Measurements from ENCODE around the gene FBXO21.
"Not testable (repeated sequence)": the region's sequence is repeated elsewhere in the genome, so short reads cannot be mapped to it uniquely, and the experiment has no call there.

FBXO21 gene

GRCh38 chr12:117202033-117202432 is 11.8 kb upstream of the FBXO21 start:
- DNase-seq (ENCODE audit: extremely low read depth in 1 of 2, low read depth in 1 of 2) = no peak

DNA sequence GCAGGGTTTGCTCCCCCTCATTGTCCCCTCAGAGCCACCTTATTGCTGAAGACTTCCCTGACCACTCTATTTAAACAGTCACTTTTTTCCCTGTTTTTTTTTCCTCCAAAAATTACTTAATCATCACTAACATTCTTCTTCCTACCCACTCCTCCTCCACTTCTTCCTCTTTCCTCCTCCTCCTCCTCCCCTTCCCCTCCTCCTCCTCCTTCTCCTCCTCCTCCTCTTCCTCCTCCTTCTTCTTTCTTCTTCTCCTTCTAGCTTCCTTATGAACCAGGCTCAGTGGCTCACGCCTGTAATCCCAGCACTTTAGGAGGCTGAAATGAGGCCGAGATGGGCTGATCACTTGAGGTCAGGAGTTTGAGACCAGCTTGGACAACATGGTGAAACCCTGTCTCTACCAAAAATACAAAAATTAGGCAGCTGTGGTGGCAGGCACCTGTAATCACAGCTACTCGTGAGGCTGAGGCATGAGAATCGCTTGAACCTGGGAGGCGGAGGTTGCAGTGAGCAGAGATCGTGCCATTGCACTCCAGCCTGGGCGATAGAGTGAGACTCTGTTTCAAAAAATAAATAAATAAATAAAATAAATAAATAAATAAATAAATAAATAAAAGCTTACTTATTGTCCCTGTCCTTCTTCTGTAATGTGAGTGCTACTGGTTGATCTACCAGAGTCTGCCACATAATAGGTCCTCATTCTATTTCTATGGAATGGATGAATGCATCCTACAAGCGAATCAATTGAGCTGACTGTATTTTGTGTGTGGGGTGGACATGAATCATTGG is 9.9 kb upstream of the FBXO21 start:
- DNase-seq (ENCODE audit: extremely low read depth in 1 of 2, low read depth in 1 of 2) = not testable (repeated sequence)

GRCh38 chr12:117196334-117196733 is 6.1 kb upstream of the FBXO21 start:
- DNase-seq (ENCODE audit: extremely low read depth in 1 of 2, low read depth in 1 of 2) = not testable (repeated sequence)

DNA sequence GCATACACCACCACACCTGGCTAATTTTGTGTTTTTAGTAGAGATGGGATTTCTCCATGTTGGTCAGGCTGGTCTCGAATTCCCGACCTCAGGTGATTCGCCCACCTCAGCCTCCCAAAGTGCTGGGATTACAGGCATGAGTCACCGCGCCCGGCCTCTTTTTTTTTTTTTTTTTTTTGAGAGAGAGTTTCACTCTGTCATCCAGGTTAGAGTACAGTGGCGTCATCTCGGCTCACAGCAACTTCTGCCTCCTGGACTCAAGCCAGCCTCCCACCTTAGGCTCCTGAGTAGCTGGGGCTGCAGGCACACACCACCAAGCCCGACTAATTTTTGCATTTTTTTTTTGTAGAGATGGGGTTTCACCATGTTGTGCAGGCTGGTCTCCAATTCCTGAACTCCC is 4.8 kb upstream of the FBXO21 start:
- DNase-seq (ENCODE audit: extremely low read depth in 1 of 2, low read depth in 1 of 2) = not testable (repeated sequence)

DNA sequence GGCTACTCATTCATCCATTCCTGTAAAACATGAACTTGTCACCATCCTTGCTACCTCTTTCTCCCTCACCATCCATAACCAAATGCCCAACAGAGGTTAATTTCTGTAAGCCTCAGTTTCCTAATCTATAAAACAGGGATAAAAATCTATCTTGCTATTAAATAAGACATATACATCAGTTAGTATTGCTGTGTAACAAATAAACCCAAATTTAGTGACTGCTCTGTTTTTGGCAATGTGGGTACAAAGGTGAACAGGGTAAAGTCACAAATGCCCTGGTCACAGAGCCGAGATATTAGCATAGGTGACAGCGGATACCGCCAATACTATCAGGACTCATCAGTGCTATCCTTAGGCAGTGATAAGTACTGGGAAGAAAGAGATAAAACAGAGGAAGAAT is 3.6 kb upstream of the FBXO21 start:
- no peak for DNase-seq (ENCODE audit: extremely low read depth in 1 of 2, low read depth in 1 of 2)

GRCh38 chr12:117192581-117192980 is 2.3 kb upstream of the FBXO21 start:
- not testable (repeated sequence) for DNase-seq (ENCODE audit: extremely low read depth in 1 of 2, low read depth in 1 of 2)

GRCh38 chr12:117192057-117192456 is 1.8 kb upstream of the FBXO21 start:
- DNase-seq (ENCODE audit: extremely low read depth in 1 of 2, low read depth in 1 of 2) = no peak

GRCh38 chr12:117189725-117190209 is 503 bp downstream of the FBXO21 start:
- DNase-seq (ENCODE audit: extremely low read depth in 1 of 2, low read depth in 1 of 2) = peak in 1 of 2 donors; percentile 12

DNA sequence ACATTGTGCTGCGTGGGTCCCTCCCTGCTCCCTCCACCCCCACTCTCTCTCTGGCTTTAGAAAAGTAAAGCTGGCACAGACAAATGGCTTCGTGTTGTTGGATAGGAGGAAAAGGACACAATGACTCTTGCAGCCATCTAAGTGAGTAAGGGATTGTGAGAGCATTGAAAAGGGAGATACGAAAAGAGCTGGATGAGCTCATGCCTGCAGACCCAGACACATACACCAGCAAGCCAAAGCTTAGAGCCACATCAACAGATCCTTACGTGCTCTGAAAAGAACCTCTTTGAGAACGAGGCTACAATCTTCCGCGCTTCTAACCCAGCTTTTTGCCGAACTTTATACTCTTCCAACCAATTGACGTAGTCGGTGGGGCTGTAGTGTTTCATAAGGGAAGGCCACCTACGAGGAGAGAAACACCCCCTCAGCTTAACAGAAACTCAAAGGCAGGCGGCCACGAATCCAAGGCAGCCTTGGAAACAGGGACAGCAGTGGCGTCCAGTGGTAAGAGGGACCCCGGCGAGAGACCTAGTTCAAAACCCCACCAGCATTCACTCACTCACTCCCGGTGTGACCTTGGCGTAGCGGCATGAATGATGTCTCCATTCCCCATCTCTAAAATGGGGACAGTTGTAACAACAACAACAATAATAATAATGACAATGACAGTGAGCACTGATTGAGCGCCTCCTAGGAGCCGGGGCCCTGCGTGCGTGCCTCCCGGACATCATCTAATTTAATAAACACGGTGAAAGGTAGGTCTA is 1.1 kb downstream of the FBXO21 start:
- DNase-seq (ENCODE audit: extremely low read depth in 1 of 2, low read depth in 1 of 2) = no peak

- DNase-seq (ENCODE audit: extremely low read depth in 1 of 2, low read depth in 1 of 2) = no peak
Observed at GRCh38 chr12:117188121-117188665, 2.1 kb downstream of the FBXO21 start.

DNA sequence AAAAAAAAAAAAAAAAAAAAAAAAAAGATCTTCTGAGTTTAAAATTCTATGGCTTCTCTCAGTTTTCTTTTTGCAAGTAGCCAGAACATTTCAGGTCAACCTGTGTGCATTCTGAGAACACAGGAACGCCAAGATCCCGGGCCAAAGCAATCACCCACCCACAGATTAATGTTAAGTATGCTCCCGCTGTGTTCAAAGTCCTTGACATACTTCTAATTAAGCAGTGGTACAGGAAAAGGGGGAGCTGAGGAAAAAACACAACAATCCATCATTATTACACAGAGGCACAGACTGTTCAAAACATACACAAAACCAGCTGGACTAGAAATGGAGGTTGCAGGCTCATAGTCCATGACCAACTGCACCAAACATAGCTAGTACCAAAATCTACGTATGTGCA is 2.8 kb downstream of the FBXO21 start:
- no peak for DNase-seq (ENCODE audit: extremely low read depth in 1 of 2, low read depth in 1 of 2)

DNA sequence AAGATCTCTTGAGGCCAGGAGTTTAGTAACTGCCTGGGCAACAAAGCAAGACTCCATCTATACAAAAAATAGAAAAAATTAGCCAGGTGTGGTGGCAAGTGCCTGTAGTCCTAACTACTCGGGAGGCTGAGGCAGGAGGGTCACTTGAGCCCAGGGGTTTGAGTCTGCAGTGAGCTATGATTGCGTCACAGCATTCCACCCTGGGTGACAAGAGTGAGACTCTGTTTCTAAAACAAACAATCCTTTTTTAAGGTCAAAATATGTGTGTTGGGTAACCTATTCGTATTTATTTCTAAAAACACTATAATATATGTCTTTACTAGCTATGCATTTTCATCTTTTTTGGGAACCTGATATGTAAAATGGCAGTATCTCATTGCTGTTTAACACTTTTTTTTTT is 7.4 kb downstream of the FBXO21 start:
- DNase-seq (ENCODE audit: extremely low read depth in 1 of 2, low read depth in 1 of 2) = no peak

DNA sequence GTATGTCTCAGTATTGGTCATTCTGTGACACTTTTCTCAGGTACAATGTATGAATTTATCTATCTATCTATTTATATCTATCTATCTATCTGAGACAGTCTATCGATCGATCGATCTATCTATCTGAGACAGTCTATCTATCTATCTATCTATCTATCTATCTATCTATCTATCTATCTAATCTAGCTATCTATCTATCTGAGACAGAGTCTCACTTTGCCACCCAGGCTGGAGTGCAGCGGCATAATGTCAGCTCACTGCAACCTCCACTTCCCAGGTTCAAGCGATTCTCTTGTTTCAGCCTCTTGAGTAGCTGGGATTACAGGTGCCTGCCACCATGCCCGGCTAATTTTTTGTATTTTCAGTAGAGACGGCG is 8.8 kb downstream of the FBXO21 start:
- not testable (repeated sequence) for DNase-seq (ENCODE audit: extremely low read depth in 1 of 2, low read depth in 1 of 2)

DNA sequence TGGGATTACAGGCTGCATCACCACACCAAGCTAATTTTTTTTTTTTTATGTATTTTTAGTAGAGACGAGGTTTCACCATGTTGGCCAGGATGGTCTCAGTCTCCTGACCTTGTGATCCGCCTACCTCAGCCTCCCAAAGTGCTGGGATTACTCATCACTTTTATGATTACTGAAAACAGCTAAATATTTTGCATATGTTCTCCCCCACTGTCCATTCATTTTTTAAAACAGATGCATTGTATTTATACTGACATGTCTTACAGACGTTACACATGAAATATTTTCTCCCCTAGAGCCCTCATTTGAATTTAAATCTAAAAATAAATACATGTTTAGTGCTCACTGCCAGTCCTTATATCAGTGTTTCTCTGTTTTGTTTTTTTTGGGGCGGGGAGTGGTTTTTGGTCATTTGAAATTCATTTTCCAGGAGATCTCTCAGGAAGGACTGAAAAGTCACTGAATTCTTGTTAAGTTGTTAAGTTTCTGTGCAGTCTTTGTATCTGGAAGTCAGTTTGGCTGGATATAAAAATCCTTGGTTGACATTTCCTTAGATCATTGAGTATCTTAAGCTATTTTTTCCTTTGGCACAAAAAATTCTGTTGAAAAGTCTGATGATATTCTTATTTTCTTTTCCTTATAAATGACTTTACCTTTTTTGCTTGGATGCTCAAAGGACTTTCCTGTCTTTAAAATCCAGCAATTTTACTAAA is 9.4 kb downstream of the FBXO21 start:
- DNase-seq (ENCODE audit: extremely low read depth in 1 of 2, low read depth in 1 of 2) = no peak

DNA sequence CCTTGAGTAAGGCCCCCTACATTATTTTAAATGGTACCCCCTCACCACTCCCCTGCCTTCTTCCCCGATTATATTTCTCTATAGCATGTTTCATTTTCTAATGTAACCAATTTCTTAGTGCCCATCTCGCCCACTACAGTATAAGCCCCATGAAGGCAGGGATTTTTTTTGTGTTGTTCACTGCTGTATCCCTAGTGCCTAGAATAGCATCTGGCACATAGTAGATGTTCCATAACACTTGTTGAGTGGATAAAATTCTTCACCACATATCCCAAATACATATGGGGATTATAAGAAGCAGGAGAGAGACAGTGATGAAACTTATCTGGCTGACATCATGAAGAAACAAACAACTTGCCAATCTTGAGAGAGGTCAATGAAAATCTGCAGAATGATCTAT is 11.5 kb downstream of the FBXO21 start:
- no peak for DNase-seq (ENCODE audit: extremely low read depth in 1 of 2, low read depth in 1 of 2)

DNA sequence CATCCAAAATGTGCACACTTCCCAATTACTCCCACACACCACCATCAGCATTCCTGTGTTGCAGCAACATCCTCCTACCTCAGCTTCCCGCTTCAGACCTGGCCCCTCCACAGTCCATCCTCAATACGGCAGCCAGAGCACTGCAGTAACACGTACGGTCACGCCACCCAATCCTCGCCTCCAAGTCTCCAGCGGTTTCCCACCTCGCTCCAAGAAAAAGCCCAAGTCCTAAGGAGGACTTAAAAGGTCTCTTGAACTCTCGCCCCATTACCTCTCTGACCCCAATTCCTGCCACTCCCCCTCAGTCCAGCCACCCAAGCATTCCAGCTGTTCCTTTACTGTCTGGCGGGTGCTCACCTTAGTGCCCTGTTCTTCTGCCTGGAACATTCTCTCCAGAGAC is 12.0 kb downstream of the FBXO21 start:
- DNase-seq (ENCODE audit: extremely low read depth in 1 of 2, low read depth in 1 of 2) = no peak

GRCh38 chr12:117172168-117172567 is 18.1 kb downstream of the FBXO21 start:
- DNase-seq (ENCODE audit: extremely low read depth in 1 of 2, low read depth in 1 of 2) = no peak

DNA sequence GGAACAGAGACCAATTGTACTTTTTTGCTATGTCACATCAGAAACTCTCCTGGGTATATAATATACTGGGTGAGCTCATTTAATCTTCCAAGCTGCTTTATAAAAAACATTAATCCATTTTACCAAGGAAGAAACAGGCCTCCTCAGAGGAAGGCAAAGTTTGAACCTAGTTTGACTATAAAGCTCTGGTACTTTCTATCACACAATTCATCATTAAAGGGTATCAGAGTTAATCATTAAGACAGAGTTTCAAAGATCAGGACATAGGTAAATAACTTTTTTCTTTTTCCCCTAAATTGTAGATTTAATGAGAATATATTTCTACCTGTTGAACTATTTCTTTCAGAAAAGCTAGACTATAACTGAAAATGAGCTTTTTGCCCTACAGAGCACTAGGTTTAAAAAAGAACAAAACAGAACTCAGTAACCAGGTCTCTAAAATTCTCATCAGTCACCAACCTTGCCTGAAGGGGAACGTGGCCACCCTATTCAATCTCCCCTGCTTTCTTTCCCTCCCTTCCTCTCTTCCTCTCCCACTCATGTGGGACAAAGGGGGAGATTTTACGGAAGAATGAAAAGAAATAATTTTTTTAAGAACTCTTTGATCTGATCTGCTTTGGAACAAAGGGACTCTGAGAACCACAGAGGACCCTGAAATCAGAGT is 18.6 kb downstream of the FBXO21 start:
- no peak for DNase-seq (ENCODE audit: extremely low read depth in 1 of 2, low read depth in 1 of 2)

DNA sequence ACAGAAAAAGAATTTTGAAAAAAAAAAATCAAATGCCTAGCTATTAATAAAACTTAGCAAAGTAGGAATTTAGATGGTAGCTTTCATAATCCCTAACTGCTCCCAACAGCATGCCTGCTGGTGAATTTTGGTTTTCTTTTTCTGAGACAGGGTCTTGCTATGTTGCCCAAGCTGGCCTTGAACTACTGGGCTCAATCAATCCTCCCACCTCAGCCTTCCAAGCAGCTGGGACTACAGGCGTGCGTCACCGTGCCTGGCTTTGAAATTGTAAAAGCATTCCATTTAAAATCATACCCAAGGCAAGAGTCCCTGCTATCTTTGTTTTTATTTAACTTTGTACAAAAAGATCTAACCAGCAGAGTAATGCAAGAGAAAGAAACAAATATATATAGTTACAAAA is 20.7 kb downstream of the FBXO21 start:
- no peak for DNase-seq (ENCODE audit: extremely low read depth in 1 of 2, low read depth in 1 of 2)

DNA sequence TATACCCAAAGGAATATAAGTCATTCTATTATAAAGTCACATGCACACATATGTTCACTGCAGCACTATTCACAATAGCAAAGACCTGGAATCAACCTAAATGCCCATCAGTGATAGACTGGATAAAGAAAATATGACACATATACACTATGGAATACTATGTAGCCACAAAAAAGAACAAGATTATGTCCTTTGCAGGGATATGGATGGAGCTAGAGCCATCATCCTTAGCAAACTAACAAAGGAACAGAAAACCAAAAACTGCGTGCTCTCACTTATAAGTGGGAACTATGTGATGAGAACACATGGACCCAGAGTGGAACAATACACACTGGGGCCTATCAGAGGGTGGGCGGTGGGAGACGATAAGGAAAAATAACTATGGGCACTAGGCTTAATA is 21.3 kb downstream of the FBXO21 start:
- no peak for DNase-seq (ENCODE audit: extremely low read depth in 1 of 2, low read depth in 1 of 2)

- DNase-seq (ENCODE audit: extremely low read depth in 1 of 2, low read depth in 1 of 2) = no peak
Observed at GRCh38 chr12:117167769-117168168, 22.5 kb downstream of the FBXO21 start.

Measured in activated CD8-positive, alpha-beta memory T cell treated with anti-CD3 and anti-CD28 coated beads for 1 hour (primary cell).